DND-41 (cell line): ENCODE results near the gene SUSD6.
A peak's percentile ranks its signal among the peaks of the same experiment; 100 is the strongest.
"Not testable (repeated sequence)": the region's sequence is repeated elsewhere in the genome, so short reads cannot be mapped to it uniquely, and the experiment has no call there.

Experiments used
- ATAC-seq: fragments of 200-7000 bp; cut with Tn5 transposase; 3 replicates; pipeline ENCODE4 v1.9.1; 2021; ENCODE audit warnings: low read depth; ENCODE audit not compliant: insufficient read depth
- DNase-seq: peaks from one replicate; pipeline ENCODE4 v3.0.0-alpha.2; 2020
- H2AFZ ChIP-seq: 2 replicates; pipeline ENCODE4 v1.6.0; 2012; ENCODE audit warnings: low read depth, low read length
- H3K27ac ChIP-seq: 2 replicates; pipeline ENCODE4 v1.5.1; 2012; ENCODE audit warnings: low read length, inconsistent platforms
- H3K27me3 ChIP-seq: fragments of 200-600 bp; sonication (generic); 2 replicates; pipeline ENCODE4 v1.6.0; 2012; ENCODE audit warnings: low read length, mild to moderate bottlenecking, inconsistent platforms; ENCODE audit not compliant: insufficient read depth, poor library complexity
- H3K36me3 ChIP-seq: 2 replicates; pipeline ENCODE4 v1.5.1; 2012; ENCODE audit warnings: low read length, inconsistent platforms; ENCODE audit not compliant: insufficient read depth
- H3K4me1 ChIP-seq: 2 replicates; pipeline ENCODE4 v1.5.1; 2012; ENCODE audit warnings: mild to moderate bottlenecking, low read length; ENCODE audit not compliant: insufficient read depth
- H3K4me2 ChIP-seq: 2 replicates; pipeline ENCODE4 v1.6.0; 2012; ENCODE audit warnings: mild to moderate bottlenecking, moderate library complexity, low read length, inconsistent platforms; ENCODE audit not compliant: insufficient read depth
- H3K4me3 ChIP-seq, 2 experiments: fragments of 200-600 bp in 1 of 2; shearing (Covaris generic) in 1 of 2; 2 replicates each; pipeline ENCODE4 v1.5.1; 2012 to 2016; ENCODE audit warnings: inconsistent platforms in 2 of 2, low read length in 2 of 2, mild to moderate bottlenecking in 2 of 2, low read depth in 1 of 2, moderate library complexity in 1 of 2
- H3K79me2 ChIP-seq: 2 replicates; pipeline ENCODE4 v1.6.0; 2012; ENCODE audit warnings: low read length, inconsistent platforms; ENCODE audit not compliant: insufficient read depth
- H3K9ac ChIP-seq: 2 replicates; pipeline ENCODE4 v1.6.0; 2012; ENCODE audit warnings: low read depth, mild to moderate bottlenecking, inconsistent platforms, low read length, moderate library complexity
- H3K9me3 ChIP-seq: 2 replicates; pipeline ENCODE4 v1.5.1; 2012; ENCODE audit warnings: low read length, moderate library complexity, mild to moderate bottlenecking, inconsistent platforms; ENCODE audit not compliant: insufficient read depth, severe bottlenecking
- H4K20me1 ChIP-seq: 2 replicates; pipeline ENCODE4 v1.6.0; 2012; ENCODE audit warnings: low read length; ENCODE audit not compliant: insufficient read depth
- CTCF ChIP-seq: IDR thresholded peaks from 2 replicates; pipeline ENCODE4 v1.5.1; 2012; ENCODE audit warnings: borderline replicate concordance, low read length, moderate library complexity, mild to moderate bottlenecking; ENCODE audit not compliant: poor library complexity, severe bottlenecking; ENCODE audit errors: extremely low read depth
- EZH2 ChIP-seq: IDR thresholded peaks from 3 replicates; pipeline ENCODE4 v1.6.1; 2012; ENCODE audit warnings: borderline replicate concordance, low read depth, mild to moderate bottlenecking, moderate library complexity, low read length, inconsistent platforms; ENCODE audit not compliant: severe bottlenecking

SUSD6 gene

DNA sequence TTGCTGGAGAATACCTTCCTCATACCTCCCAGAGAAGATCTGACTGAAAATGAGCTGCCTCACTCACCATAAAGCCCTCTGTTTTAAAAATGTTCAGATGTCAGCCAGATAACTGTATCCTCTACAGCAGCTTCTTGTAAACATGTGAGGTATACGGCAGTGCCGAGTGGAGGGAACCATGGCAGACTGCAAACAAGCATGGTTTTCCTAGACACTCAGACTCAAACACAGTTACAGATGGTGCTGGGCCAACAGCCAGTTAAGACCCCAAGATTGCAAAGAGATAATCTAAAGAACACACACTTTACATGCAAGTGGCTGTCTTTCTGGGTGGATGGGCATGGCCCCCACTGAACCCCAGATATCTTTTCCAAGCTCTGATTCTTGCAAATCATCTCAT is 20.1 kb upstream of the SUSD6 start:
- no peak overlapping the region for H3K4me3 ChIP-seq
- DNase-seq (no peak), ATAC-seq (no peak)
- H3K27ac ChIP-seq: no peak overlapping the region
- no peaks in the 10 kb centered on the region for H3K36me3 ChIP-seq
- no peaks in the 10 kb centered on the region for H3K4me1 ChIP-seq
- H3K9ac ChIP-seq: no peak overlapping the region
- no peak overlapping the region for H3K4me2 ChIP-seq
- peaks cover 6% of the 10 kb centered on the region for H3K27me3 ChIP-seq
- H3K79me2 ChIP-seq: no peaks in the 10 kb centered on the region
- H2AFZ ChIP-seq: no peak overlapping the region
- no peaks in the 10 kb centered on the region for H3K9me3 ChIP-seq
- H4K20me1 ChIP-seq: no peaks in the 10 kb centered on the region
- TF ChIP-seq CTCF (no peak), EZH2 (no peak)

DNA sequence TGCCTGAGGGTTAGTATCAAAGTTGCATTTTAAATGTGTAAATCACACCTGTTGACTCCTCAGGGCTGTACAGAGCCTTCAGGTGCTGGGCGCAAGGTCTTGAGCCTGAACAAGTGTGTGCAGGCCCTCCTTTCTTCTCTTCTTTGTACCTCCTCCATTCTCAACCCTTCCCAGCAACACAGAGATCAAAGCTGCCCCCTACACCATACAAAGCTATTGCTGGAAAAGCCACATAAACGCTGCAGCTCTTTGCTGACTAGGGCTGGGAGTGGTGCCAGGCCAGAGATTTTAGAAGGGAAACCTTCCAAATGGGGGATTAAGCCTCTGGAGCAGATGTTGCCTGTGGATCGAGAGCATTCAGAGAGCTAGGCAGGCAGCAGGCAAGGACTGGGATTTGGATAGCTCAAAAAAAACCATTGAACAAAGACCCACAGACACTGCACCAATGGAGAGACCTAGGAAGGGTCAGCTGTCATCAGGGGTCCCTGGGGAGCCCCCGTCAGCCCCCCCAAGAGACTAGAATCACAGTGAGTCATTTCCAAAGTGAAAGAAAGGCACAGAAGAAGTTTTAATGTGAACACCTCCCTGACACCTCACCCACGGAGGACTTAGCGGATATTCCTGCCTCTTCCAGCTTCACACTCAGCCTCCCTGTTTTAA is 18.2 kb upstream of the SUSD6 start:
- H3K79me2 ChIP-seq: no peaks in the 10 kb centered on the region
- peaks cover 3% of the 10 kb centered on the region for H3K27me3 ChIP-seq
- ATAC-seq (peak; percentile 33; the same call in 1 of the 3 replicates), DNase-seq (no peak)
- no peaks in the 10 kb centered on the region for H3K4me1 ChIP-seq
- no peaks in the 10 kb centered on the region for H3K9me3 ChIP-seq
- H3K4me3 ChIP-seq: no peak overlapping the region
- no peak overlapping the region for H2AFZ ChIP-seq
- H3K36me3 ChIP-seq: no peaks in the 10 kb centered on the region
- no peak for TF ChIP-seq EZH2
- TF ChIP-seq CTCF: no peak
- no peak overlapping the region for H3K4me2 ChIP-seq
- no peak overlapping the region for H3K9ac ChIP-seq
- no peaks in the 10 kb centered on the region for H4K20me1 ChIP-seq
- no peak overlapping the region for H3K27ac ChIP-seq

DNA sequence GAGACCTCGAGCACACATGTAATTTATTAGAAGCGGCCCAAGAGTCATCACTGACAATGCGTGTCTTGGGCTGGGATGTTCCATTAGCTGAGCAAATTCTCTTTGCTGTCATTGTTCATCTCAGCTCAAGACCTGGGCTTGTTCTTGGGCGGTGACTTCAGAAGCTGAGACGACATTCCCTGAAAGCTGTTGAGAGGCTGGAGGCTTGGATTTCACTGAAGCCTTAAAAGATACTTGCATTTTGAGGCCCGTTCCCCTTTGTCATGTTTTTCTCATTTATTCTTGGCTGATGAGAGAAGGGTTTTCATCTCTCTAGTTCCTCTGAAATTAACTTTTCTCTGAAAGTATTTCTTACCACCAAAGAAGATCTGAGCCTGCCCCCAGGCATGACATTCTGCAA is 16.6 kb upstream of the SUSD6 start:
- no peak overlapping the region for H3K4me3 ChIP-seq
- no peak overlapping the region for H3K4me2 ChIP-seq
- no peak overlapping the region for H3K9ac ChIP-seq
- no peaks in the 10 kb centered on the region for H3K4me1 ChIP-seq
- no peak for DNase-seq
- ATAC-seq: no peak
- no peak overlapping the region for H3K27ac ChIP-seq
- no peaks in the 10 kb centered on the region for H3K36me3 ChIP-seq
- no peaks in the 10 kb centered on the region for H3K9me3 ChIP-seq
- no peak overlapping the region for H2AFZ ChIP-seq
- H3K79me2 ChIP-seq: no peaks in the 10 kb centered on the region
- H4K20me1 ChIP-seq: no peaks in the 10 kb centered on the region
- TF ChIP-seq CTCF (no peak), EZH2 (no peak)
- no peaks in the 10 kb centered on the region for H3K27me3 ChIP-seq

GRCh38 chr14:69595336-69595735 is 16.1 kb upstream of the SUSD6 start:
- H3K4me2 ChIP-seq: no peak overlapping the region
- no peak overlapping the region for H3K4me3 ChIP-seq
- no peaks in the 10 kb centered on the region for H4K20me1 ChIP-seq
- no peaks in the 10 kb centered on the region for H3K27me3 ChIP-seq
- no peaks in the 10 kb centered on the region for H3K79me2 ChIP-seq
- ATAC-seq (no peak), DNase-seq (no peak)
- no peaks in the 10 kb centered on the region for H3K9me3 ChIP-seq
- H3K9ac ChIP-seq: no peak overlapping the region
- no peak overlapping the region for H3K27ac ChIP-seq
- H3K36me3 ChIP-seq: no peaks in the 10 kb centered on the region
- no peaks in the 10 kb centered on the region for H3K4me1 ChIP-seq
- no peak overlapping the region for H2AFZ ChIP-seq
- no peak for TF ChIP-seq CTCF
- no peak for TF ChIP-seq EZH2

GRCh38 chr14:69599431-69599830 is 12.0 kb upstream of the SUSD6 start:
- DNase-seq, H3K4me3 ChIP-seq, H3K27me3 ChIP-seq, H3K4me2 ChIP-seq, H3K4me1 ChIP-seq, H3K9me3 ChIP-seq, ATAC-seq, H3K36me3 ChIP-seq, H2AFZ ChIP-seq, H3K9ac ChIP-seq, H3K79me2 ChIP-seq, H4K20me1 ChIP-seq, H3K27ac ChIP-seq: not testable (repeated sequence)
